Measurements from ENCODE around the gene PACRG. TPM values are rescaled to one million over a fixed set of nuclear protein-coding genes. Genes with fewer than 3 reads are reported as not detected.

PACRG gene
- total RNA-seq, 2 donors from 2014 or later: 1.7 TPM; not detected in 1

DNA sequence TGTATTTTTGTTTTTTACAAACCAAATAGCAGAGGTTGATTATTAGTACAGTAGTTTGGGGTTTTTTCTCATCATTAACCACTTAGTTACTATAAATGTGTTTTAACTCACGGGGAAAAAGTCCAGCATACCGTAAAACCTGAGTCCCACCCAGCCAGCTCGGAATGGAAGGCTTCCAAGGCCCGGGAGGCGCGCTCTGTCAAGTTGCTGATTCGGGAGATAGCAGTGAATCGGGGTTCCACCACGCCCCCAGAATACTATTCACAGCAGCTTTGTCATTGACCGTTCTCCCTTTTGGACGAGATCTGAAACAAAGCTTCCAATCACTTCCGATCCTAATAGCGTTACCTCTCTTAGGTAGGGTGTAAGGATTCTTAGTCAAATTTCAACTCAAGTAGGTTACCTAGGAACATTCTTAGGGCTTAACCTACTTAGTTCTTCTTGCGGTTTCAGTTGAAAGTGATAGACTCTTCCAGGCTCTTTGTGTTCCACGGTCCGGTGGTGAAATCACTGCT, 453.9 kb downstream of the PACRG start:
- no peak overlapping the region for H3K9ac ChIP-seq (ENCODE audit: low read depth in 2 of 2, low read length in 2 of 2)
- DNase-seq: no peak
- no peak overlapping the region for H3K27ac ChIP-seq
- H3K36me3 ChIP-seq: no peaks in the 10 kb centered on the region
- no peaks in the 10 kb centered on the region for H3K9me3 ChIP-seq
- intact Hi-C loops (cut with DNase I): no loop called here
- no peak overlapping the region for H3K4me3 ChIP-seq
- H3K27me3 ChIP-seq: no peaks in the 10 kb centered on the region
- TF ChIP-seq, protein P1, sequence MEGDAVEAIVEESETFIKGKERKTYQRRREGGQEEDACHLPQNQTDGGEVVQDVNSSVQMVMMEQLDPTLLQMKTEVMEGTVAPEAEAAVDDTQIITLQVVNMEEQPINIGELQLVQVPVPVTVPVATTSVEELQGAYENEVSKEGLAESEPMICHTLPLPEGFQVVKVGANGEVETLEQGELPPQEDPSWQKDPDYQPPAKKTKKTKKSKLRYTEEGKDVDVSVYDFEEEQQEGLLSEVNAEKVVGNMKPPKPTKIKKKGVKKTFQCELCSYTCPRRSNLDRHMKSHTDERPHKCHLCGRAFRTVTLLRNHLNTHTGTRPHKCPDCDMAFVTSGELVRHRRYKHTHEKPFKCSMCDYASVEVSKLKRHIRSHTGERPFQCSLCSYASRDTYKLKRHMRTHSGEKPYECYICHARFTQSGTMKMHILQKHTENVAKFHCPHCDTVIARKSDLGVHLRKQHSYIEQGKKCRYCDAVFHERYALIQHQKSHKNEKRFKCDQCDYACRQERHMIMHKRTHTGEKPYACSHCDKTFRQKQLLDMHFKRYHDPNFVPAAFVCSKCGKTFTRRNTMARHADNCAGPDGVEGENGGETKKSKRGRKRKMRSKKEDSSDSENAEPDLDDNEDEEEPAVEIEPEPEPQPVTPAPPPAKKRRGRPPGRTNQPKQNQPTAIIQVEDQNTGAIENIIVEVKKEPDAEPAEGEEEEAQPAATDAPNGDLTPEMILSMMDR (IDR thresholded peaks at IDR 0.05): no peak
- no peaks in the 10 kb centered on the region for H3K4me1 ChIP-seq

DNA sequence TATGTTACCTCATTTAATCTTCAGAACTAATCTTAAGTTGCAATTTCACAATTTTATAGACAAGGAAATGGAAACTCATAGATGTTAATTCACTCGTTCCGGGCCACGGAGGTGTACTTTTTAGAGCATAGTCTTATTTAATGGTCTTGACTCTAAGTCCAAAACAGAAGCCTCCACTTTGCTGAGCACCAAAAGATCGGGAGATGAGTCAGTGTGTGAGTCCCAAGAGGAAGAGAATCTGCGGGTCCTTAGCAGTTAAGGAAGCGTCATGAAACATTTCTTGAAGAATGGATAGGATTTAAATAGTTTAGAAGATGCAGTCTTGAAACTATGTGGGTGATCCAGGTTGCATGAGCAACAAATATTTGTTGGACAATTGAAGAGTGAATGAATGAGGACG, 454.9 kb downstream of the PACRG start:
- TF ChIP-seq, protein P1 (IDR thresholded peaks at IDR 0.05): no peak
- DNase-seq: no peak
- Histone ChIP-seq H3K4me3 (no peak overlapping the region), H3K36me3 (no peaks in the 10 kb centered on the region), H3K4me1 (no peaks in the 10 kb centered on the region), H3K27me3 (no peaks in the 10 kb centered on the region), H3K27ac (no peak overlapping the region), H3K9ac (ENCODE audit: low read depth in 2 of 2, low read length in 2 of 2) (no peak overlapping the region), H3K9me3 (no peaks in the 10 kb centered on the region)
- intact Hi-C loops (cut with DNase I): no loop called here

DNA sequence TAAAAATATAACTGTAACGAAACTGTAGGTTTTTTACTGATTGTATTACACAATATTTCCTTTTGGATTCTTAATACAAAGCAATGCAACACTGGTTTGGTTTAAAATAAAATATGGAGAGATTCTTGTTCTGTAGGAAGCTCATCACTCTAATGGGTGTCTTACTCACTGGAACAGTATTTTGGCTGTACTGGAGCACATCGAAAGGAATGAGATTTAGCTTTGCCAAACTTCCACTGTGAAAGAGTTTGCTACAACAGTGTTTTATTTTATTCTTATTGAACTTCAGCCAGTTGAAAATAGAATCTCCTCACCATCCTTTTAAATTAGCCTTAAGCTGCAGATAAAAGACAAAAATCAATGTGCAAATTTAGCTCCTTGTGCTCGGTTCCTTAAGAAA, 456.0 kb downstream of the PACRG start:
- no peak overlapping the region for H3K9ac ChIP-seq (ENCODE audit: low read depth in 2 of 2, low read length in 2 of 2)
- H3K4me1 ChIP-seq: no peaks in the 10 kb centered on the region
- intact Hi-C loops (cut with DNase I): no loop called here
- no peaks in the 10 kb centered on the region for H3K27me3 ChIP-seq
- no peak overlapping the region for H3K4me3 ChIP-seq
- H3K9me3 ChIP-seq: no peaks in the 10 kb centered on the region
- H3K36me3 ChIP-seq: no peaks in the 10 kb centered on the region
- TF ChIP-seq, protein P1 (IDR thresholded peaks at IDR 0.05): no peak
- no peak for DNase-seq
- no peak overlapping the region for H3K27ac ChIP-seq

DNA sequence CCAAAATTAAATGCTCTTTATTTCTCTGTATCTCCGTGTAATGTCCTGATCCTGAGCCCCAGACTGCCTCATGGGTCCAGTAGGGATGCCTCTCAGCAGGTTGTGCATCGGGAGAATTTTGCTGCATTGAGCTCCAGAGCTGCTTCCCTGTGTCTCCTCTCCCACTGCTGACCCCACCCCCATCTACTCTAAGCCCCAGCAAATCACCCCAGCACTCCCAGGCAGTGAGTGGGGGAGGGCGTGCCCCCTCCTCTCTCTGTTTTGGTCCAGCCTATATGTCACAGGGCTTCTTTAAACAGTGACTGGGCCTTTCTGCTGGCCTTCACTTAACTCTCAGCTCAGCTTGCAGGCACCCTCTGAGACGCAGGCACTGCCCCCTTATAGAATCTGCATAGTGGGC, 458.0 kb downstream of the PACRG start:
- Histone ChIP-seq H3K4me3 (no peak overlapping the region), H3K9me3 (no peaks in the 10 kb centered on the region), H3K27me3 (no peaks in the 10 kb centered on the region), H3K4me1 (no peaks in the 10 kb centered on the region), H3K27ac (no peak overlapping the region), H3K36me3 (no peaks in the 10 kb centered on the region), H3K9ac (ENCODE audit: low read depth in 2 of 2, low read length in 2 of 2) (no peak overlapping the region)
- intact Hi-C loops (cut with DNase I): no loop called here
- TF ChIP-seq, protein P1 (IDR thresholded peaks at IDR 0.05): no peak
- DNase-seq: no peak

DNA sequence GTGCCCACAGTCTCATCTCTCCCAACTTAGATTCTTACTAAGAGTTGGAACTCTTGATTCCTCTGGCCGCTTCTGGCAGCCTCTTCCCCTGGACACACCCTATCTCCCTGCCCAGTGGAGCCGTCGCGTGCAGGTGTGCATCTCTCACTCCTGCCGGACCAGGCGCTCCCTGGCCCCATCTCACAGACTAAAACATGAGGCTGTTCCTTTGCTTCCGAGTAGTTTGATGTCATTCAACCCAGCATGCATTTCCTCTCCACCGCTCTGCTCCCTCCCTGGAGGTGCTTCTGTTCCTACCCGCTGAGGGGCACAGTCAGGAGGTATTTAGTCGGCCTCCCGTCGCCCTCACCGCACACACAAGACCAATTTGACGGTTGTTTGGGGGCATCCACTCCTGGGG, 458.8 kb downstream of the PACRG start:
- H3K9me3 ChIP-seq: no peaks in the 10 kb centered on the region
- no peaks in the 10 kb centered on the region for H3K4me1 ChIP-seq
- TF ChIP-seq, protein P1 (IDR thresholded peaks at IDR 0.05): no peak
- no peak for DNase-seq
- no peak overlapping the region for H3K4me3 ChIP-seq
- H3K27ac ChIP-seq: no peak overlapping the region
- intact Hi-C loops (cut with DNase I): no loop called here
- H3K36me3 ChIP-seq: no peaks in the 10 kb centered on the region
- H3K27me3 ChIP-seq: no peaks in the 10 kb centered on the region
- no peak overlapping the region for H3K9ac ChIP-seq (ENCODE audit: low read depth in 2 of 2, low read length in 2 of 2)
